Osteocyte (in vitro differentiated cells): ENCODE measurements around the gene TMEM62. TPM values are rescaled to one million over a fixed set of nuclear protein-coding genes. Genes with fewer than 3 reads are reported as not detected.

Source experiments
- DNase-seq: peaks from one replicate; pipeline ENCODE4 v3.0.0; 2021; ENCODE audit warnings: mixed read lengths; ENCODE audit not compliant: unreplicated experiment; ENCODE audit errors: extremely low spot score
- H3K27ac Mint-ChIP-seq: one replicate; pipeline ENCODE4 v1.8.0; 2021; ENCODE audit warnings: mild to moderate bottlenecking, mixed read lengths; ENCODE audit not compliant: unreplicated experiment
- H3K27me3 Mint-ChIP-seq: one replicate; pipeline ENCODE4 v1.8.0; 2021; ENCODE audit warnings: mixed read lengths; ENCODE audit not compliant: unreplicated experiment
- H3K36me3 Mint-ChIP-seq: one replicate; pipeline ENCODE4 v1.8.0; 2021; ENCODE audit warnings: mixed read lengths; ENCODE audit not compliant: unreplicated experiment
- H3K4me1 Mint-ChIP-seq: one replicate; pipeline ENCODE4 v1.8.0; 2021; ENCODE audit warnings: mixed read lengths; ENCODE audit not compliant: unreplicated experiment
- H3K4me3 Mint-ChIP-seq: one replicate; pipeline ENCODE4 v1.8.0; 2021; ENCODE audit warnings: mild to moderate bottlenecking, moderate library complexity, mixed read lengths; ENCODE audit not compliant: unreplicated experiment
- H3K9me3 Mint-ChIP-seq: one replicate; pipeline ENCODE4 v1.8.0; 2021; ENCODE audit warnings: mixed read lengths; ENCODE audit not compliant: unreplicated experiment
- total RNA-seq: library from RNA; stranded (reverse); gene quantifications from 2 replicates; pipeline ENCODE4 v1.2.1, GENCODE V29; 2021
- TF ChIP-seq, protein P1 (sequence below): fragments of 200-600 bp; sonication (generic); IDR thresholded peaks from 2 replicates; pipeline ENCODE4 v1.5.0; 2021; ENCODE audit warnings: antibody characterized with exemption, mild to moderate bottlenecking, moderate library complexity

TMEM62 gene
- total RNA-seq, 1 donor from 2014 or later, result 11.7 TPM

DNA sequence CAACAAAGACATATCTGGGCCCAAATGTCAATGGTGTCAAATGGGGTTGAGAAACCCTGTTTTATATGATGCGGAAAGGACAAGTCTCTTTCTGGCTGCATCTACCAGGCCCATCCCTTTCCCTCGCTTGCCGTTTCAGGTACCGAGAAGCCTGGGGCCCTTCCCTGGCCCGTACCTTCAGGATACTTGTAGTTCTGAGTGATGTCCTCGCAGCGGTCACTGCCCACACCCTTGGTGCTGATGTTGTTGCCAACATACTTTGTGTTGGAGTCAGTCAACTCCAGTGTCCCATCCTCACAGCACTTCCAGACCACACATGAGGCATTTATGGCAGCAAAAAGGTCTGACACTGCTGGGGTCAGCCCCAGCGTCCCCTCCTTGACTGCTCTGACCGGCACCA lies 73.6 kb downstream of the TMEM62 start:
- Mint-ChIP-seq H3K4me1 (peaks cover 2% of the 10 kb centered on the region), H3K4me3 (no peak overlapping the region), H3K27me3 (peaks cover 54% of the 10 kb centered on the region), H3K27ac (no peak overlapping the region), H3K36me3 (no peaks in the 10 kb centered on the region), H3K9me3 (no peaks in the 10 kb centered on the region)
- TF ChIP-seq, protein P1, sequence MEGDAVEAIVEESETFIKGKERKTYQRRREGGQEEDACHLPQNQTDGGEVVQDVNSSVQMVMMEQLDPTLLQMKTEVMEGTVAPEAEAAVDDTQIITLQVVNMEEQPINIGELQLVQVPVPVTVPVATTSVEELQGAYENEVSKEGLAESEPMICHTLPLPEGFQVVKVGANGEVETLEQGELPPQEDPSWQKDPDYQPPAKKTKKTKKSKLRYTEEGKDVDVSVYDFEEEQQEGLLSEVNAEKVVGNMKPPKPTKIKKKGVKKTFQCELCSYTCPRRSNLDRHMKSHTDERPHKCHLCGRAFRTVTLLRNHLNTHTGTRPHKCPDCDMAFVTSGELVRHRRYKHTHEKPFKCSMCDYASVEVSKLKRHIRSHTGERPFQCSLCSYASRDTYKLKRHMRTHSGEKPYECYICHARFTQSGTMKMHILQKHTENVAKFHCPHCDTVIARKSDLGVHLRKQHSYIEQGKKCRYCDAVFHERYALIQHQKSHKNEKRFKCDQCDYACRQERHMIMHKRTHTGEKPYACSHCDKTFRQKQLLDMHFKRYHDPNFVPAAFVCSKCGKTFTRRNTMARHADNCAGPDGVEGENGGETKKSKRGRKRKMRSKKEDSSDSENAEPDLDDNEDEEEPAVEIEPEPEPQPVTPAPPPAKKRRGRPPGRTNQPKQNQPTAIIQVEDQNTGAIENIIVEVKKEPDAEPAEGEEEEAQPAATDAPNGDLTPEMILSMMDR, result no peak
- peak; percentile 38 for DNase-seq

DNA sequence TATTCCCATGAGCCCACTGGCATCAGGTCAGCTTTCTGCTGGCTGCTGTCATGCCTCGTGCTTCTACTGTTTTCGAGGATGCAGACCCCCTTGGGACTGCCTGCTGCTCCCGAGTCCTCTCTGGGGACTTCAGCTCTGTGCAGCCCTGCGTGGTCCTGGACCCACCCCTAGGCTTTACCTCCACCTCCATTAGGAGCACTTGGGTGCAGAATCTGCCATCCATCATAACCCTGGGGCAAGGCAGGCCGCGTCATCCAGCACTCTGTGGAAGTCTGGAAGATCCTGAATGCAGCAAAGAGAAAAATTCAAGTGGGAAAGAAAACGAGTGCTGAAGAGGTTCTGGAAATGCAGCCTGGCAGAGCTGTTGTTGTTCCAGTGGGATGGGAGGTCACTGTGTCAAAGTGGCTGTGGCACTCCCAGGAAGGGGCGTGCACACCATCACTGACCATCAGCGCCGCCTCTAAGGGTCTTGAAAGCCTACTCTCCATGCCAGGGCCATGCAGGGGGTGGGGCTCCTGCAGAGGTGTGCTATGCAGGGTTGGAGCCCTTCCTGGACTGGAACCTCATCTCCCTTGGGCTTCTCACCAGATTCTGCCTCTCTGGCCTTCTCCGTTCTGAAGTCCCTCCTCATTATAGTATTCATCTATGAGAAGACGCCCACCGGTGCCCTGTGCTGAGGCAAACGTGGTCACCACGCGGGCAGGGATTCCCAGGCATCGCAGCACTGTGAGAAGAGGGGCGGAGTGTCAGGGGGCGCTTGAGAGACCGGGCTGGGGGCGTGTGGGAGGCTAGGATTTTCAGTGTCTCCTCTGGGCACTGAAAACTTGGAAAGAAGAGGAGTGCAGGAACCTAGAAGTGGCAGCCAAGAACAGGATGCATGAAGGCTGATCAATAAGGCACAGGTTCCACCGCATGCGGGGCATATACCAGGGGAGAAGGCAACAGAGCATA lies 74.9 kb downstream of the TMEM62 start:
- Mint-ChIP-seq H3K27me3 (peaks cover 51% of the 10 kb centered on the region), H3K4me3 (no peak overlapping the region), H3K4me1 (peaks cover 2% of the 10 kb centered on the region), H3K9me3 (no peaks in the 10 kb centered on the region), H3K27ac (no peak overlapping the region), H3K36me3 (no peaks in the 10 kb centered on the region)
- peak; percentile 77 for DNase-seq
- TF ChIP-seq, protein P1, result no peak

DNA sequence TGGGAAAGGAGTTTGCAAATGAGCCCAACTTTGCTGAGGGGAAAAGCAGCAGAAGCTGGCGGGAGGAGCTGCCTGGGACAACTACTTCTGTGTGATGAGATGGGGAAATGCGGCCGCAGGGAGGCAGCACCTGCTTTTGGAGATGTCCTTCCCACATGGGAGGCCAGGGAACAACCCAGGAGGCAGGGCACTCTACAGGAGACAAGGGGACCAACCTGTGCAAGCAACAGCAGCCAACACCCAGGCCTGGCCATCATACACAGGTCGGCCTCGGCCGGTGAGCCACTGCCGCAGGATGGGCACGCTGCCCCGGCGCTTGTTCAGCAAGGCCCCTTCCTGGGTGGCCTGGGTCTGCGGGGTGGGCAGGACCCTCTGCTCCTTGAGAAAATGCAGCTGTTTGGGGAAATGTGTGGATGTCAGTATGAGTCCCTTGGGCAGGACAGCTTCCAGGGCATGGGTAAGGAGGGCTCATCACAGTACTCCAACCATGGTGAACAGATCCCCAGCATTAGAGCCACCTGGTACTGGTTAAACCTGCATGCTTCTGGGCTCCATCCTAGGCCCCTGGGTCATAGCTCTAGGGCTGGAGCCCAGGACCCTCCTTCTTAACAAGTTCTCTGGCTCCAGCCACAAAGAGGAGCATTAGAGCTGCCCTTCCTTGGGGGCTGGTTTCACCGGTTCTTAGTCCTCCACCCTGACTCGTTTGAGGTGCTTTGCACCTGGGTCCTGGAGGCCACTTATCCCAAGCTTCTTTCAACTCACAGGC lies 75.9 kb downstream of the TMEM62 start:
- Mint-ChIP-seq H3K4me3 (no peak overlapping the region), H3K4me1 (peaks cover under 1% of the 10 kb centered on the region), H3K27ac (no peak overlapping the region), H3K36me3 (no peaks in the 10 kb centered on the region), H3K9me3 (no peaks in the 10 kb centered on the region), H3K27me3 (peaks cover 50% of the 10 kb centered on the region)
- peak; percentile 83 for DNase-seq
- TF ChIP-seq, protein P1, result no peak

DNA sequence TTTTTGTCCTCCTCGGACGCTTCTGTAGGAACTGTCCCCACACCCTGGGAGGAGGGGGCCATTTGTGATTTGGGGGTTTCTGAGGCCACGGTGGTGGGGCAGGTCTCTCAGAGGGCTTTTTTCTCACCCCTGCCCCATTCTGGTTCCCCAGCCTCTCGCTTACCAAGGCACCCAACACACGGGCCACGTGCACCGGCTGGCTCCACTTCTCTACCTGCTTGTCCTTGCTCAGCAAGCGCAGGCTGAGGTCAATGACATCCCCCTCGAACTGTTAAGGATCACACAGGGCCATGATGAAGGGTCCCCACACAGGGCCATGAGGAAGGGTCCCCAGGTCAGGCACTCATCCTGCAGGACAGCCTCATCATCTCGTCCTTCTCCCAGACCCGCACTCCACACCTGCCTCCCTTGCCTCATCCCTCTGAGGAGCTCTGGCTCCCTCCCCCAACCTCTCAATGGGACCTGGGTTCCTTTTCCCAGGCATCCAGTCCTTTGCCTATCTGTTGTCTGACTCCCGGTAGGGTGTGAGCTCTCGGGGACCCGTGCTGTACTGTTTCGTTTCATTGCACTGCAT lies 76.9 kb downstream of the TMEM62 start:
- Mint-ChIP-seq H3K4me3 (no peak overlapping the region), H3K4me1 (no peaks in the 10 kb centered on the region), H3K36me3 (no peaks in the 10 kb centered on the region), H3K9me3 (no peaks in the 10 kb centered on the region), H3K27me3 (peaks cover 42% of the 10 kb centered on the region), H3K27ac (no peak overlapping the region)
- peak; percentile 76 for DNase-seq
- TF ChIP-seq, protein P1, result no peak
